SK-N-SH treated with all-trans-retinoic acid at 6 μM for 48 hours (cell line): ENCODE results near the gene CREBBP.

Source experiments
- ATAC-seq: fragments of 200-7000 bp; cut with Tn5 transposase; 3 replicates; pipeline ENCODE4 v1.9.1; 2020; ENCODE audit warnings: mild to moderate bottlenecking, moderate library complexity
- ARNTL ChIP-seq: fragments of 450-650 bp; formaldehyde crosslinking; IDR thresholded peaks from 2 replicates; pipeline ENCODE4 v1.5.0; 2020; ENCODE audit warnings: low read depth, mild to moderate bottlenecking, moderate library complexity, borderline replicate concordance
- BACH2 ChIP-seq: fragments of 250-450 bp; sonication (Bioruptor Pico); IDR thresholded peaks from 2 replicates; pipeline ENCODE4 v1.9.0; 2021; ENCODE audit warnings: mild to moderate bottlenecking, borderline replicate concordance
- CSDC2 ChIP-seq: fragments of 250-450 bp; sonication (Bioruptor Pico); IDR thresholded peaks from 2 replicates; pipeline ENCODE4 v1.5.0; 2020; ENCODE audit warnings: mild to moderate bottlenecking, moderate library complexity
- ESRRG ChIP-seq: fragments of 250-450 bp; sonication (Bioruptor Pico); IDR thresholded peaks from 2 replicates; pipeline ENCODE4 v1.6.1; 2021; ENCODE audit warnings: mild to moderate bottlenecking
- GLIS3 ChIP-seq: fragments of 250-450 bp; sonication (Bioruptor Pico); IDR thresholded peaks from 2 replicates; pipeline ENCODE4 v1.5.0; 2020; ENCODE audit warnings: mild to moderate bottlenecking, moderate library complexity
- ISL1 ChIP-seq: fragments of 250-450 bp; sonication (Bioruptor Pico); IDR thresholded peaks from 2 replicates; pipeline ENCODE4 v2.1.2; 2022; ENCODE audit warnings: mild to moderate bottlenecking, moderate library complexity
- OSR1 ChIP-seq: fragments of 250-450 bp; sonication (Bioruptor Pico); IDR thresholded peaks from 2 replicates; pipeline ENCODE4 v1.8.0; 2022; ENCODE audit warnings: moderate library complexity, mild to moderate bottlenecking, inconsistent platforms
- PPARA ChIP-seq: fragments of 250-450 bp; sonication (Bioruptor Pico); IDR thresholded peaks from 2 replicates; pipeline ENCODE4 v1.5.0; 2020; ENCODE audit warnings: mild to moderate bottlenecking, borderline replicate concordance
- RARB ChIP-seq: fragments of 250-450 bp; sonication (Bioruptor Pico); IDR thresholded peaks from 2 replicates; pipeline ENCODE4 v1.8.0; 2021; ENCODE audit warnings: mild to moderate bottlenecking, moderate library complexity
- SNAI2 ChIP-seq: fragments of 250-450 bp; sonication (Bioruptor Pico); IDR thresholded peaks from 2 replicates; pipeline ENCODE4 v1.5.0; 2020; ENCODE audit warnings: mild to moderate bottlenecking, moderate library complexity
- TCF4 ChIP-seq: fragments of 250-450 bp; sonication (Bioruptor Pico); IDR thresholded peaks from 2 replicates; pipeline ENCODE4 v1.8.0; 2021; ENCODE audit warnings: mild to moderate bottlenecking, moderate library complexity, borderline replicate concordance
- TOX ChIP-seq: fragments of 250-450 bp; sonication (Bioruptor Pico); IDR thresholded peaks from 2 replicates; pipeline ENCODE4 v1.8.0; 2021; ENCODE audit warnings: mild to moderate bottlenecking, moderate library complexity, borderline replicate concordance
- ZC3H10 ChIP-seq: fragments of 250-450 bp; sonication (Bioruptor Pico); IDR thresholded peaks from 2 replicates; pipeline ENCODE4 v1.5.1; 2021; ENCODE audit warnings: mild to moderate bottlenecking, moderate library complexity
- ZFP3 ChIP-seq: fragments of 250-450 bp; sonication (Bioruptor Pico); IDR thresholded peaks from 2 replicates; pipeline ENCODE4 v1.5.0; 2020; ENCODE audit warnings: mild to moderate bottlenecking, moderate library complexity
- ZFP30 ChIP-seq: fragments of 450-650 bp; formaldehyde crosslinking; IDR thresholded peaks from 2 replicates; pipeline ENCODE4 v1.5.0; 2022; ENCODE audit warnings: mild to moderate bottlenecking, moderate library complexity
- ZNF565 ChIP-seq: fragments of 450-650 bp; formaldehyde crosslinking; conservative IDR thresholded peaks from 2 replicates; pipeline ENCODE4 v1.5.0; 2020; ENCODE audit warnings: low read depth, mild to moderate bottlenecking, moderate library complexity
- ZNF70 ChIP-seq: fragments of 450-650 bp; formaldehyde crosslinking; IDR thresholded peaks from 2 replicates; pipeline ENCODE4 v1.5.0; 2020; ENCODE audit warnings: mild to moderate bottlenecking, moderate library complexity
- ZNF8 ChIP-seq: fragments of 450-650 bp; formaldehyde crosslinking; IDR thresholded peaks from 2 replicates; pipeline ENCODE4 v1.5.0; 2020; ENCODE audit warnings: mild to moderate bottlenecking, moderate library complexity
- TF ChIP-seq, protein P1 (sequence below): fragments of 250-450 bp; sonication (Bioruptor Pico); IDR thresholded peaks from 2 replicates; pipeline ENCODE4 v1.8.0; 2020; ENCODE audit warnings: mild to moderate bottlenecking, moderate library complexity, borderline replicate concordance
- TF ChIP-seq, protein P2 (sequence below): fragments of 250-450 bp; sonication (Bioruptor Pico); IDR thresholded peaks from 2 replicates; pipeline ENCODE4 v1.5.1; 2021; ENCODE audit warnings: mild to moderate bottlenecking, moderate library complexity
- TF ChIP-seq, protein P3 (sequence below): fragments of 250-450 bp; sonication (Bioruptor Pico); IDR thresholded peaks from 2 replicates; pipeline ENCODE4 v1.5.0; 2020; ENCODE audit warnings: mild to moderate bottlenecking, moderate library complexity
- TF ChIP-seq, protein P4 (sequence below): fragments of 250-450 bp; sonication (Bioruptor Pico); IDR thresholded peaks from 2 replicates; pipeline ENCODE4 v1.5.1; 2020; ENCODE audit warnings: low read depth, mild to moderate bottlenecking, moderate library complexity
- TF ChIP-seq, protein P5 (sequence below): fragments of 250-450 bp; sonication (Bioruptor Pico); IDR thresholded peaks from 2 replicates; pipeline ENCODE4 v1.8.0; 2021; ENCODE audit warnings: low read depth, mild to moderate bottlenecking, moderate library complexity, borderline replicate concordance

The CREBBP gene

DNA sequence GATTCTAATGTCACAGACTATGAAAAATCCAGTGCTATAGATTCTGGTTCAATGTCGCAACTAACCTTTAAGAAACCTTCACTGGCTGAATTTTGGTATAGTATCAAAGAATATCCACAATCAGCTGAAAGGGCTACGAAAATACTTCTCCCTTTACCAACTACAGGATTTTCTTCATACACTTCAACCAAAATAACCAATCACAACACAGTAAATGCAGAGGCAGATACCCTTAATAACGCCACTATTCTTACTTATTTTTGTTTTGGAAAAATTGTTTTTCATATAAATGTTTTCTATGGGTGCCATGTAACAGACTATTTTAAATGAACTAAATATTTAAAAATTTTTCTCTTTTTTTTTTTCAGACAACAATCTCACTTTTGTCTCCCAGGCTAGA is 114.3 kb downstream of the CREBBP start:
- ATAC-seq, result no peak
- TF ChIP-seq, protein P1, sequence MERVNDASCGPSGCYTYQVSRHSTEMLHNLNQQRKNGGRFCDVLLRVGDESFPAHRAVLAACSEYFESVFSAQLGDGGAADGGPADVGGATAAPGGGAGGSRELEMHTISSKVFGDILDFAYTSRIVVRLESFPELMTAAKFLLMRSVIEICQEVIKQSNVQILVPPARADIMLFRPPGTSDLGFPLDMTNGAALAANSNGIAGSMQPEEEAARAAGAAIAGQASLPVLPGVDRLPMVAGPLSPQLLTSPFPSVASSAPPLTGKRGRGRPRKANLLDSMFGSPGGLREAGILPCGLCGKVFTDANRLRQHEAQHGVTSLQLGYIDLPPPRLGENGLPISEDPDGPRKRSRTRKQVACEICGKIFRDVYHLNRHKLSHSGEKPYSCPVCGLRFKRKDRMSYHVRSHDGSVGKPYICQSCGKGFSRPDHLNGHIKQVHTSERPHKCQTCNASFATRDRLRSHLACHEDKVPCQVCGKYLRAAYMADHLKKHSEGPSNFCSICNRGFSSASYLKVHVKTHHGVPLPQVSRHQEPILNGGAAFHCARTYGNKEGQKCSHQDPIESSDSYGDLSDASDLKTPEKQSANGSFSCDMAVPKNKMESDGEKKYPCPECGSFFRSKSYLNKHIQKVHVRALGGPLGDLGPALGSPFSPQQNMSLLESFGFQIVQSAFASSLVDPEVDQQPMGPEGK (CRISPR knock-in tag), result no peak
- TF ChIP-seq ZNF565, result no peak

DNA sequence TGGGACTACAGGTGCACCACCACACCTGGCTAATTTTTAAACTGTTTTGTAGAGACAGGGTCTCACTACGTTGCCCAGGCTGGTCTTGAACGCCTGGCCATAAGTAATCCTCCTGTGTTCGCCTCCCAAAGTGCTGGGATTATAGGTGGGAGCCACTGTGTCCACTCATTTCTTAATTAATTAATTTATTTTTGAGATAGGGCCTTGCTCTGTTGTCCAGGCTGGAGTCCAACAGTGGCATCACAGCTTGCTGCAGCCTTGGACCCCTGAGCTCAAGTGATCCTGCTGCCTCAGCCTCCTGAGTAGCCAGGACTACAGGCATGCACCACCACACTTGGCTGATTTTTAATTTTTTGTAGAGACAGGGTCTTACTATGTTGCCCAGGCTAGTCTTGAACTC is 116.1 kb downstream of the CREBBP start:
- no peak for ATAC-seq
- no peak for TF ChIP-seq SNAI2 (CRISPR knock-in tag)
- TF ChIP-seq CSDC2 (CRISPR knock-in tag), result no peak
- no peak for TF ChIP-seq ZC3H10 (CRISPR knock-in tag)
- TF ChIP-seq TOX, result no peak
- no peak for TF ChIP-seq TCF4
- TF ChIP-seq PPARA, result no peak
- no peak for TF ChIP-seq ISL1 (CRISPR knock-in tag)
- no peak for TF ChIP-seq ZFP3 (CRISPR knock-in tag)
- TF ChIP-seq ZNF8 (CRISPR knock-in tag), result no peak
- TF ChIP-seq, protein P2, sequence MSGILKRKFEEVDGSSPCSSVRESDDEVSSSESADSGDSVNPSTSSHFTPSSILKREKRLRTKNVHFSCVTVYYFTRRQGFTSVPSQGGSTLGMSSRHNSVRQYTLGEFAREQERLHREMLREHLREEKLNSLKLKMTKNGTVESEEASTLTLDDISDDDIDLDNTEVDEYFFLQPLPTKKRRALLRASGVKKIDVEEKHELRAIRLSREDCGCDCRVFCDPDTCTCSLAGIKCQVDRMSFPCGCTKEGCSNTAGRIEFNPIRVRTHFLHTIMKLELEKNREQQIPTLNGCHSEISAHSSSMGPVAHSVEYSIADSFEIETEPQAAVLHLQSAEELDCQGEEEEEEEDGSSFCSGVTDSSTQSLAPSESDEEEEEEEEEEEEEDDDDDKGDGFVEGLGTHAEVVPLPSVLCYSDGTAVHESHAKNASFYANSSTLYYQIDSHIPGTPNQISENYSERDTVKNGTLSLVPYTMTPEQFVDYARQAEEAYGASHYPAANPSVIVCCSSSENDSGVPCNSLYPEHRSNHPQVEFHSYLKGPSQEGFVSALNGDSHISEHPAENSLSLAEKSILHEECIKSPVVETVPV, result no peak
- TF ChIP-seq ESRRG (CRISPR knock-in tag), result no peak
- no peak for TF ChIP-seq GLIS3 (CRISPR knock-in tag)
- no peak for TF ChIP-seq ARNTL
- no peak for TF ChIP-seq ZFP30 (CRISPR knock-in tag)
- TF ChIP-seq ZNF70 (CRISPR knock-in tag), result no peak
- TF ChIP-seq, protein P3, sequence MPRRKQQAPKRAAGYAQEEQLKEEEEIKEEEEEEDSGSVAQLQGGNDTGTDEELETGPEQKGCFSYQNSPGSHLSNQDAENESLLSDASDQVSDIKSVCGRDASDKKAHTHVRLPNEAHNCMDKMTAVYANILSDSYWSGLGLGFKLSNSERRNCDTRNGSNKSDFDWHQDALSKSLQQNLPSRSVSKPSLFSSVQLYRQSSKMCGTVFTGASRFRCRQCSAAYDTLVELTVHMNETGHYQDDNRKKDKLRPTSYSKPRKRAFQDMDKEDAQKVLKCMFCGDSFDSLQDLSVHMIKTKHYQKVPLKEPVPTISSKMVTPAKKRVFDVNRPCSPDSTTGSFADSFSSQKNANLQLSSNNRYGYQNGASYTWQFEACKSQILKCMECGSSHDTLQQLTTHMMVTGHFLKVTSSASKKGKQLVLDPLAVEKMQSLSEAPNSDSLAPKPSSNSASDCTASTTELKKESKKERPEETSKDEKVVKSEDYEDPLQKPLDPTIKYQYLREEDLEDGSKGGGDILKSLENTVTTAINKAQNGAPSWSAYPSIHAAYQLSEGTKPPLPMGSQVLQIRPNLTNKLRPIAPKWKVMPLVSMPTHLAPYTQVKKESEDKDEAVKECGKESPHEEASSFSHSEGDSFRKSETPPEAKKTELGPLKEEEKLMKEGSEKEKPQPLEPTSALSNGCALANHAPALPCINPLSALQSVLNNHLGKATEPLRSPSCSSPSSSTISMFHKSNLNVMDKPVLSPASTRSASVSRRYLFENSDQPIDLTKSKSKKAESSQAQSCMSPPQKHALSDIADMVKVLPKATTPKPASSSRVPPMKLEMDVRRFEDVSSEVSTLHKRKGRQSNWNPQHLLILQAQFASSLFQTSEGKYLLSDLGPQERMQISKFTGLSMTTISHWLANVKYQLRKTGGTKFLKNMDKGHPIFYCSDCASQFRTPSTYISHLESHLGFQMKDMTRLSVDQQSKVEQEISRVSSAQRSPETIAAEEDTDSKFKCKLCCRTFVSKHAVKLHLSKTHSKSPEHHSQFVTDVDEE (CRISPR knock-in tag), result no peak
- TF ChIP-seq RARB (CRISPR knock-in tag), result no peak
- TF ChIP-seq, protein P4, sequence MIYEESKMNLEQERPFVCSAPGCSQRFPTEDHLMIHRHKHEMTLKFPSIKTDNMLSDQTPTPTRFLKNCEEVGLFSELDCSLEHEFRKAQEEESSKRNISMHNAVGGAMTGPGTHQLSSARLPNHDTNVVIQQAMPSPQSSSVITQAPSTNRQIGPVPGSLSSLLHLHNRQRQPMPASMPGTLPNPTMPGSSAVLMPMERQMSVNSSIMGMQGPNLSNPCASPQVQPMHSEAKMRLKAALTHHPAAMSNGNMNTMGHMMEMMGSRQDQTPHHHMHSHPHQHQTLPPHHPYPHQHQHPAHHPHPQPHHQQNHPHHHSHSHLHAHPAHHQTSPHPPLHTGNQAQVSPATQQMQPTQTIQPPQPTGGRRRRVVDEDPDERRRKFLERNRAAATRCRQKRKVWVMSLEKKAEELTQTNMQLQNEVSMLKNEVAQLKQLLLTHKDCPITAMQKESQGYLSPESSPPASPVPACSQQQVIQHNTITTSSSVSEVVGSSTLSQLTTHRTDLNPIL (CRISPR knock-in tag), result no peak

DNA sequence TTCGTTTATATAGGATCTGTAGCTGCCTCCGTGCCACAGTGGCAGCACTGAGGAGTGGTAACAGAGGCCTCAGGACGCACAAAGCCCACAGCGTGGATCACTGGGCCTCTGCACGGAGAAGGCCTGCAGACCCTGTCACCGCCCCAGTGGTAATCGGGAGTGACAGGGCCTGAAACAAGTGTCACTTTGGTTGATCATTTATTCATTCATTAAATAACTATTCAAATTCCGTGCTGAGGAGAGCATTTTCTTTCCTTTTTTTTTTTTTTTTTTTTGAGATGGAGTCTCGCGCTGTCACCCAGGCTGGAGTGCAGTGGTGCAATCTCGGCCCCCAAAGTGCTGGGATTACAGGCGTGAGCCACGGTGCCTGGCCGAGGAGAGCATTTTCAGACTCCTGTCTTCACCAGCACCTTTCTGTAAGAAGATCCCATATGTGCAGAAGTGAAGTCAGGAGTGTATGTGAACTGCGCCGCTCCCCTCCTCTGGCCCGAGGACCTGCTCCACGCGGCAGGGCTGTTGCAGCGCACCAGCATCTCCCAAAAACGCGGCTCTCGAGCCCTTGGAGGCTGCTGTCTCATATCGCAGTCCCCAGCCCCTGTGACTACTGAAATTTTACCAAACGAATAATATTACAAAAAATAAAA is 118.3 kb downstream of the CREBBP start:
- TF ChIP-seq ZNF70 (CRISPR knock-in tag), result no peak

DNA sequence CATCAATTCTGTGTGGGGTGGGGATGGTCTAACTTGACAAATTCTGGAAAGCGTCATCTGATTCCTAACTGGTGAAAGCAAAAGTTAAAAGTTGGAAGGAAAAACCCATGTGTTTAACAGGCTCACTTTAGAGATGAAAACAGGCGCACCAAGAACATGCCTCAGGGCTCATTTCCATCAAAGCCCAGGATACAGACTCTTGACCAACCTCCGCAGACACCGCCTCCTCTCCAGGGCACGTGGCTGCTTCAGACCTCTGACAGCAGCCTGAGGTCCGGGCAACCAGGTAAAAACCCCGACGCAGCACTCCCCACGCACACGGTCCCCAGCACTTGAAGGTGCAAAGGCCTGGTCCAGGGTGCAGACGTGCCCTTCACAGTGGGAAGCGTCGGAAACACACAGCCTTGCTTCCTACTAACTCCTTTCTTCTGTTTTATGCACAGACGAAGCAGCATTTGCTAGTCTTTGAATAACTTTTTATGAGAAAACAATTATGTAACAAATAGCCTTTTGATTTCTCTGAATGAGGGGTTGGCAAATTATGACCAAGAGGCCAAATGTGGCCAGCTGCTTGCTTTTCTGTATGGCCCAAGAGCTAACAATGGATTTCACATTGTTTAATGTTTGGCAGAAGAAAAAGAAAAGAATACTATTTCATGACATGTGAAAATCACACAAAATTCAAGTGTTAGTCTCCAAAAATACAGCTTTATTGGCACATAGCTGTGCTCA is 119.0 kb downstream of the CREBBP start:
- no peak; the same call in 2 of the 3 replicates for ATAC-seq
- TF ChIP-seq, protein P4 (CRISPR knock-in tag), result no peak
- TF ChIP-seq ZNF565 (no peak), ZFP30 (CRISPR knock-in tag) (no peak), ZC3H10 (CRISPR knock-in tag) (no peak), OSR1 (CRISPR knock-in tag) (no peak), TOX (no peak), PPARA (no peak), BACH2 (CRISPR knock-in tag) (no peak), ZNF70 (CRISPR knock-in tag) (no peak)
- TF ChIP-seq, protein P2, result no peak
- TF ChIP-seq, protein P5, sequence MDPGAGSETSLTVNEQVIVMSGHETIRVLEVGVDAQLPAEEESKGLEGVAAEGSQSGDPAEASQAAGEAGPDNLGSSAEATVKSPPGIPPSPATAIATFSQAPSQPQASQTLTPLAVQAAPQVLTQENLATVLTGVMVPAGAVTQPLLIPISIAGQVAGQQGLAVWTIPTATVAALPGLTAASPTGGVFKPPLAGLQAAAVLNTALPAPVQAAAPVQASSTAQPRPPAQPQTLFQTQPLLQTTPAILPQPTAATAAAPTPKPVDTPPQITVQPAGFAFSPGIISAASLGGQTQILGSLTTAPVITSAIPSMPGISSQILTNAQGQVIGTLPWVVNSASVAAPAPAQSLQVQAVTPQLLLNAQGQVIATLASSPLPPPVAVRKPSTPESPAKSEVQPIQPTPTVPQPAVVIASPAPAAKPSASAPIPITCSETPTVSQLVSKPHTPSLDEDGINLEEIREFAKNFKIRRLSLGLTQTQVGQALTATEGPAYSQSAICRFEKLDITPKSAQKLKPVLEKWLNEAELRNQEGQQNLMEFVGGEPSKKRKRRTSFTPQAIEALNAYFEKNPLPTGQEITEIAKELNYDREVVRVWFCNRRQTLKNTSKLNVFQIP, result no peak

More for the DNA sequence above, 118.3 kb downstream of the CREBBP start:
- ATAC-seq, result no peak
